B cell (primary cell): ENCODE measurements around the gene PDHB.

ENCODE experiments used
- CTCF ChIP-seq: fragments of 200-600 bp; IDR thresholded peaks from one replicate; pipeline ENCODE4 v1.8.0; 2022; ENCODE audit warnings: antibody characterized with exemption, mild to moderate bottlenecking
- EZH2 ChIP-seq: IDR thresholded peaks from 2 replicates; pipeline ENCODE4 v1.6.1; 2012; ENCODE audit warnings: borderline replicate concordance, low read depth, mild to moderate bottlenecking, moderate library complexity, low read length; ENCODE audit not compliant: insufficient read depth, poor library complexity, severe bottlenecking

- no peak for TF ChIP-seq CTCF
- TF ChIP-seq EZH2, result no peak
Measured at GRCh38 chr3:58387650-58388546, 45.7 kb downstream of the PDHB start.
